Fibroblast of skin of scalp (primary cell): Measurements from ENCODE around the gene YIPF2.
"Not testable (repeated sequence)": the region's sequence is repeated elsewhere in the genome, so short reads cannot be mapped to it uniquely, and the experiment has no call there.

Source experiments
- DNase-seq: peaks from one replicate; pipeline ENCODE4 v3.0.0-alpha.2; 2013

Gene YIPF2

GRCh38 chr19:10908380-10908960 is 20.0 kb downstream of the YIPF2 start:
- no peak for DNase-seq

- no peak for DNase-seq
Measured at GRCh38 chr19:10907925-10908324, 20.5 kb downstream of the YIPF2 start.

GRCh38 chr19:10899151-10899653 is 29.2 kb downstream of the YIPF2 start:
- DNase-seq = no peak

- DNase-seq = no peak
Measured at GRCh38 chr19:10898633-10899032, 29.8 kb downstream of the YIPF2 start.

GRCh38 chr19:10896851-10897526 is 31.4 kb downstream of the YIPF2 start:
- DNase-seq = no peak

- DNase-seq = no peak
Measured at GRCh38 chr19:10895920-10896319, 32.5 kb downstream of the YIPF2 start.

- DNase-seq = no peak
Measured at GRCh38 chr19:10895363-10895762, 33.1 kb downstream of the YIPF2 start.

GRCh38 chr19:10894911-10895213 is 33.6 kb downstream of the YIPF2 start:
- DNase-seq = no peak

- no peak for DNase-seq
Measured at GRCh38 chr19:10892256-10892655, 36.2 kb downstream of the YIPF2 start.

GRCh38 chr19:10891405-10892086 is 36.9 kb downstream of the YIPF2 start:
- no peak for DNase-seq

GRCh38 chr19:10889880-10890279 is 38.6 kb downstream of the YIPF2 start:
- no peak for DNase-seq

GRCh38 chr19:10888421-10888866 is 40.0 kb downstream of the YIPF2 start:
- DNase-seq = no peak

GRCh38 chr19:10887616-10888367 is 40.6 kb downstream of the YIPF2 start:
- DNase-seq = no peak

- DNase-seq = peak; percentile 41
Measured at GRCh38 chr19:10885201-10886169, 43.0 kb downstream of the YIPF2 start.

- peak; percentile 69 for DNase-seq
Measured at GRCh38 chr19:10884274-10884673, 44.2 kb downstream of the YIPF2 start.

- DNase-seq = no peak
Measured at GRCh38 chr19:10882108-10882457, 46.4 kb downstream of the YIPF2 start.

GRCh38 chr19:10881403-10882107 is 46.9 kb downstream of the YIPF2 start:
- DNase-seq = no peak

- no peak for DNase-seq
Measured at GRCh38 chr19:10878253-10878652, 50.2 kb downstream of the YIPF2 start.

GRCh38 chr19:10877608-10878007 is 50.8 kb downstream of the YIPF2 start:
- DNase-seq = not testable (repeated sequence)

- DNase-seq = no peak
Measured at GRCh38 chr19:10876459-10877240, 51.8 kb downstream of the YIPF2 start.

GRCh38 chr19:10874024-10874423 is 54.4 kb downstream of the YIPF2 start:
- DNase-seq = no peak
